ENCODE measurements around the gene ZGRF1. TPM values are rescaled to one million over a fixed set of nuclear protein-coding genes. Genes with fewer than 3 reads are reported as not detected.
A peak's percentile ranks its signal among the peaks of the same experiment; 100 is the strongest.

The ZGRF1 gene
- total RNA-seq, 6 donors from 2014 or later, result 2.6 to 9.4 (median 4.6) TPM

- no peak for ATAC-seq (ENCODE audit: low FRiP score in 2 of 2)
- Histone ChIP-seq H3K4me3 (peak overlapping the region in 1 of 4 donors; percentile 7), H3K27me3 (peaks cover 2 to 52% (median 24%) of the 10 kb centered on the region in 4 donors), H3K36me3 (no peaks in the 10 kb centered on the region), H3K9me3 (no peaks in the 10 kb centered on the region), H3K4me1 (peaks cover 25 to 32% (median 28%) of the 10 kb centered on the region in 4 donors), H3K27ac (no peak overlapping the region)
- no peak for TF ChIP-seq CTCF (IDR thresholded peaks at IDR 0.05)
- no peak for TF ChIP-seq POLR2A (IDR thresholded peaks at IDR 0.05)
- TF ChIP-seq EP300 (IDR thresholded peaks at IDR 0.05), result no peak
- WGBS, 2 donors, result 4 to 5% methylated on average over 30 to 46 of the region's 46 CpGs
- peak in 1 of 2 donors; percentile 66 for DNase-seq
Observed at GRCh38 chr4:112509243-112510141, 127.2 kb downstream of the ZGRF1 start.

- Histone ChIP-seq H3K27ac (no peak overlapping the region), H3K9me3 (no peaks in the 10 kb centered on the region), H3K36me3 (no peaks in the 10 kb centered on the region), H3K4me3 (no peak overlapping the region), H3K4me1 (peaks cover 19 to 25% (median 25%) of the 10 kb centered on the region in 4 donors), H3K27me3 (peaks cover 2 to 46% (median 20%) of the 10 kb centered on the region in 4 donors)
- DNase-seq, result no peak
- TF ChIP-seq CTCF (IDR thresholded peaks at IDR 0.05) (no peak), POLR2A (IDR thresholded peaks at IDR 0.05) (no peak), EP300 (IDR thresholded peaks at IDR 0.05) (no peak), POLR2AphosphoS5 (IDR thresholded peaks at IDR 0.05) (no peak)
- ATAC-seq (ENCODE audit: low FRiP score in 2 of 2), result no peak
- WGBS, 2 donors, result 5 to 9% methylated on average over 6 of the region's 6 CpGs
Observed at GRCh38 chr4:112508356-112508755, 128.4 kb downstream of the ZGRF1 start.

DNA sequence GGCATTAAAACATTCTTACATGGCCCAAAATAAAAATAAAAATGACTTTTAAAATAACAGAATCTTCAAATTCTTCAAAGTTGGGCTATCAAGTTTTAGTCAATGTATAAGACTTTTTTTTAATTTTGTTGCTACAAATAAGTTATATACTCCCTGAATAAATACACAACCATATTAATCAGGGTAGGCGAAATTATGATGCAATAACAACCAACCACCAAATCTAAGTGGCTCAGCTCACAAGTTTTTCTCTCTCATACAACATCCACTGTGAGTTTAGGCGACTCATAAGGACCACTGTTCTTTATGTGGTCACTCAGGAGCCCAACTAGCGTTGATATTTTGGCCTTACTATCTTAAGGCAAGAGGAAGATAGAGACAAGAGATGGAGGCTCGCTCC, 131.9 kb downstream of the ZGRF1 start:
- Histone ChIP-seq H3K27ac (no peak overlapping the region), H3K36me3 (no peaks in the 10 kb centered on the region), H3K4me3 (no peak overlapping the region), H3K9me3 (no peaks in the 10 kb centered on the region), H3K27me3 (peaks cover 0 to 15% (median 7%) of the 10 kb centered on the region in 4 donors), H3K4me1 (peaks cover 7 to 10% (median 9%) of the 10 kb centered on the region in 4 donors)
- WGBS, 2 donors, result 82 to 92% methylated on average over 4 of the region's 4 CpGs
- ATAC-seq (ENCODE audit: low FRiP score in 2 of 2) (no peak), DNase-seq (no peak)
- no peak for TF ChIP-seq CTCF (IDR thresholded peaks at IDR 0.05)
- TF ChIP-seq POLR2A (IDR thresholded peaks at IDR 0.05), result no peak
- TF ChIP-seq EP300 (IDR thresholded peaks at IDR 0.05), result no peak
- no peak for TF ChIP-seq POLR2AphosphoS5 (IDR thresholded peaks at IDR 0.05)

- Histone ChIP-seq H3K4me1 (no peaks in the 10 kb centered on the region), H3K27me3 (no peaks in the 10 kb centered on the region), H3K27ac (no peak overlapping the region), H3K4me3 (no peak overlapping the region), H3K9me3 (no peaks in the 10 kb centered on the region), H3K36me3 (no peaks in the 10 kb centered on the region)
- DNase-seq (no peak), ATAC-seq (ENCODE audit: low FRiP score in 2 of 2) (no peak)
- TF ChIP-seq EP300 (IDR thresholded peaks at IDR 0.05) (no peak), CTCF (IDR thresholded peaks at IDR 0.05) (no peak), POLR2A (IDR thresholded peaks at IDR 0.05) (no peak), POLR2AphosphoS5 (IDR thresholded peaks at IDR 0.05) (no peak)
- WGBS, 2 donors, result 70 to 73% methylated on average over 5 of the region's 5 CpGs
Observed at GRCh38 chr4:112502871-112503270, 133.8 kb downstream of the ZGRF1 start.

All from upper lobe of left lung (tissue), 6 donors.